DOHH2 (cell line): ENCODE data around the gene TSSK6.
A peak's percentile ranks its signal among the peaks of the same experiment; 100 is the strongest.

Source experiments
- H3F3A ChIP-seq: fragments of 200-600 bp; sonication (generic), shearing (Covaris generic); 2 replicates; pipeline ENCODE4 v1.6.0; 2016; ENCODE audit warnings: antibody characterized with exemption, mild to moderate bottlenecking; ENCODE audit not compliant: control insufficient read depth, insufficient read depth
- H3K27ac ChIP-seq: fragments of 200-600 bp; sonication (generic); 2 replicates; pipeline ENCODE4 v1.5.1; 2014; ENCODE audit warnings: low read depth, mild to moderate bottlenecking, low read length, moderate library complexity
- H3K27me3 ChIP-seq: fragments of 200-600 bp; sonication (generic); 2 replicates; pipeline ENCODE4 v1.6.1; 2014; ENCODE audit warnings: mild to moderate bottlenecking, low read length, mixed read lengths; ENCODE audit not compliant: control insufficient read depth
- H3K36me3 ChIP-seq: fragments of 200-600 bp; sonication (generic); 2 replicates; pipeline ENCODE4 v1.6.1; 2014; ENCODE audit warnings: mild to moderate bottlenecking, low read length, moderate library complexity, mixed read lengths; ENCODE audit not compliant: control insufficient read depth
- H3K4me1 ChIP-seq: fragments of 200-600 bp; sonication (generic); 2 replicates; pipeline ENCODE4 v1.6.1; 2014; ENCODE audit warnings: mild to moderate bottlenecking, low read length, mixed read lengths; ENCODE audit not compliant: control insufficient read depth
- H3K4me2 ChIP-seq: fragments of 200-600 bp; sonication (generic); 2 replicates; pipeline ENCODE4 v1.6.0; 2014; ENCODE audit warnings: mild to moderate bottlenecking, low read length, moderate library complexity
- H3K4me3 ChIP-seq: fragments of 200-600 bp; sonication (generic); 2 replicates; pipeline ENCODE4 v1.5.1; 2014; ENCODE audit warnings: mild to moderate bottlenecking, low read length, mixed read lengths
- H3K79me2 ChIP-seq: fragments of 200-600 bp; sonication (generic); 2 replicates; pipeline ENCODE4 v1.6.1; 2014; ENCODE audit warnings: mild to moderate bottlenecking, low read length, mixed read lengths; ENCODE audit not compliant: control insufficient read depth
- H3K9me2 ChIP-seq: fragments of 200-600 bp; sonication (generic); replicated peaks from 2 replicates; pipeline ENCODE4 v1.6.1; 2014; ENCODE audit warnings: mild to moderate bottlenecking, low read length, mixed read lengths; ENCODE audit not compliant: control insufficient read depth
- H3K9me3 ChIP-seq: fragments of 200-600 bp; sonication (generic); 2 replicates; pipeline ENCODE4 v1.6.1; 2014; ENCODE audit warnings: antibody characterized with exemption, low read length, mixed read lengths; ENCODE audit not compliant: control insufficient read depth, insufficient read depth
- H4K20me1 ChIP-seq: fragments of 200-600 bp; sonication (generic); 2 replicates; pipeline ENCODE4 v1.6.0; 2014; ENCODE audit warnings: low read depth, mild to moderate bottlenecking, antibody characterized with exemption, low read length, moderate library complexity; ENCODE audit not compliant: control insufficient read depth, insufficient read depth
- EZH2phosphoT487 ChIP-seq: fragments of 200-600 bp; sonication (generic); IDR thresholded peaks from 2 replicates; pipeline ENCODE4 v1.6.1; 2017; ENCODE audit warnings: borderline replicate concordance, mild to moderate bottlenecking, antibody characterized with exemption, low read length, moderate library complexity, mixed read lengths
- TF ChIP-seq, protein P1 (sequence below): fragments of 200-600 bp; sonication (generic); IDR thresholded peaks from one replicate; pipeline ENCODE4 v1.5.1; 2014; ENCODE audit warnings: antibody characterized with exemption, mild to moderate bottlenecking, low read depth, low read length; ENCODE audit not compliant: poor library complexity, severe bottlenecking

Gene TSSK6

GRCh38 chr19:19540064-19540714 lies 24.8 kb upstream of the TSSK6 start:
- TF ChIP-seq, protein P1, sequence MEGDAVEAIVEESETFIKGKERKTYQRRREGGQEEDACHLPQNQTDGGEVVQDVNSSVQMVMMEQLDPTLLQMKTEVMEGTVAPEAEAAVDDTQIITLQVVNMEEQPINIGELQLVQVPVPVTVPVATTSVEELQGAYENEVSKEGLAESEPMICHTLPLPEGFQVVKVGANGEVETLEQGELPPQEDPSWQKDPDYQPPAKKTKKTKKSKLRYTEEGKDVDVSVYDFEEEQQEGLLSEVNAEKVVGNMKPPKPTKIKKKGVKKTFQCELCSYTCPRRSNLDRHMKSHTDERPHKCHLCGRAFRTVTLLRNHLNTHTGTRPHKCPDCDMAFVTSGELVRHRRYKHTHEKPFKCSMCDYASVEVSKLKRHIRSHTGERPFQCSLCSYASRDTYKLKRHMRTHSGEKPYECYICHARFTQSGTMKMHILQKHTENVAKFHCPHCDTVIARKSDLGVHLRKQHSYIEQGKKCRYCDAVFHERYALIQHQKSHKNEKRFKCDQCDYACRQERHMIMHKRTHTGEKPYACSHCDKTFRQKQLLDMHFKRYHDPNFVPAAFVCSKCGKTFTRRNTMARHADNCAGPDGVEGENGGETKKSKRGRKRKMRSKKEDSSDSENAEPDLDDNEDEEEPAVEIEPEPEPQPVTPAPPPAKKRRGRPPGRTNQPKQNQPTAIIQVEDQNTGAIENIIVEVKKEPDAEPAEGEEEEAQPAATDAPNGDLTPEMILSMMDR = no peak
- no peak for TF ChIP-seq EZH2phosphoT487
- Histone ChIP-seq H3K36me3 (no peaks in the 10 kb centered on the region), H3K9me3 (no peaks in the 10 kb centered on the region), H3K4me2 (peak overlapping the region; percentile 65; the same call in 1 of the 2 replicates), H3K27ac (no peak overlapping the region), H3K27me3 (peaks cover 16% of the 10 kb centered on the region), H3K4me1 (peaks cover 24% of the 10 kb centered on the region), H3K4me3 (peak overlapping the region; percentile 62; the same call in 1 of the 2 replicates), H3F3A (peaks cover 3% of the 10 kb centered on the region), H4K20me1 (no peaks in the 10 kb centered on the region), H3K79me2 (no peaks in the 10 kb centered on the region), H3K9me2 (no peaks in the 10 kb centered on the region)

DNA sequence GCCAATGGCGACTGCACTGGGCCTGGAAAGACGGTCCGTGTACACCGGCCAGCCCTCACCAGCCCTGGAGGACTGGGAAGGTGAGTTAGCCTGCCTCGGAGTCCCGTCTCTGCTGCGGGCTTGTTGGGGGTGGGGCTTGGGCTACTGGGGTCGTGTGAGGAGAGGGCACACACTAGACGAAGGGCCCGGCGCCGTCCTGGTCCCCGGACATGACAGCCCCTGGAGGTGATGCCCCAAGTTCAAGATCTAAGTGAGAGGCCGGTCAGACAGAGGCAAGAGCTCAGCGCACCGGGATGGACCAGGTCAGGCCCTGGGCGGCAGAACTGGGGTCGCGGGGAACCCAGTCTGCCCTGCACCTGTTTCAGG lies 24.3 kb upstream of the TSSK6 start:
- Histone ChIP-seq H3F3A (peaks cover 3% of the 10 kb centered on the region), H3K27me3 (peaks cover 16% of the 10 kb centered on the region), H4K20me1 (no peaks in the 10 kb centered on the region), H3K9me3 (no peaks in the 10 kb centered on the region), H3K4me3 (no peak overlapping the region), H3K36me3 (no peaks in the 10 kb centered on the region), H3K27ac (no peak overlapping the region), H3K79me2 (no peaks in the 10 kb centered on the region), H3K4me2 (no peak overlapping the region), H3K9me2 (no peaks in the 10 kb centered on the region), H3K4me1 (peaks cover 24% of the 10 kb centered on the region)
- TF ChIP-seq, protein P1 = no peak
- TF ChIP-seq EZH2phosphoT487 = no peak

DNA sequence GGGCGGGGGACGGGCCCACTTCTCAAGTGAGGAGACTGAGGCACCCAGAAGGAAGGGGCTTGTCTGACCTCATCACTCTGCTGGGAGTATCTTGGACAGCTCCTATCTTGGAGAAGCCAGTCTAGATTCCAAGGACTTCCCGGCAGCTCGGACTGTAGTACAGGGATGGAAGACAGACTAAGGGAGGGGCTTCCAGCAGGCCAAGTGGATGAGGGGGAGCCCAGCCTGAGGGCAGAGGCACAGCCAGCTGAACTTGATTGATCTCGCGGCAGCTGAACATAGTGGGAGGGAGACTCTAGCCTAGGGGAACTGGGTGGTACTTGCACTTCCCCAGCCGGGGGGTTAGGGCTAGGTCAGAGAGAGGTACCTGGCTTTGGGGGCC lies 23.4 kb upstream of the TSSK6 start:
- H3F3A ChIP-seq = peaks cover 3% of the 10 kb centered on the region
- H4K20me1 ChIP-seq = no peaks in the 10 kb centered on the region
- no peaks in the 10 kb centered on the region for H3K9me2 ChIP-seq
- no peaks in the 10 kb centered on the region for H3K79me2 ChIP-seq
- H3K9me3 ChIP-seq = no peaks in the 10 kb centered on the region
- H3K36me3 ChIP-seq = no peaks in the 10 kb centered on the region
- no peak; the same call in 1 of the 2 replicates for TF ChIP-seq EZH2phosphoT487
- TF ChIP-seq, protein P1 = no peak
- peak overlapping the region; percentile 55 for H3K4me2 ChIP-seq
- peaks cover 16% of the 10 kb centered on the region for H3K27me3 ChIP-seq
- peak overlapping the region; percentile 57 for H3K4me3 ChIP-seq
- H3K4me1 ChIP-seq = peaks cover 24% of the 10 kb centered on the region
- H3K27ac ChIP-seq = no peak overlapping the region
